HCT116 (cell line): ENCODE results near the gene SHC2.

Source experiments
- EZH2 ChIP-seq: fragments of 200-600 bp; sonication (generic); IDR thresholded peaks from 2 replicates; pipeline ENCODE4 v1.6.1; 2017; ENCODE audit warnings: antibody characterized with exemption, mixed run types
- EZH2phosphoT487 ChIP-seq: fragments of 200-600 bp; IDR thresholded peaks from 2 replicates; pipeline ENCODE4 v1.6.1; 2018; ENCODE audit warnings: antibody characterized with exemption, borderline replicate concordance
- POLR2A ChIP-seq: IDR thresholded peaks from 2 replicates; pipeline ENCODE4 v1.7.0; 2011; ENCODE audit warnings: borderline replicate concordance; ENCODE audit not compliant: insufficient read depth, insufficient read length; ENCODE audit errors: extremely low read depth
- POLR2AphosphoS5 ChIP-seq: IDR thresholded peaks from 2 replicates; pipeline ENCODE4 v1.6.1; 2011; ENCODE audit warnings: mild to moderate bottlenecking, low read depth, low read length, moderate library complexity
- RAD21 ChIP-seq: IDR thresholded peaks from 2 replicates; pipeline ENCODE4 v1.6.1; 2012; ENCODE audit warnings: low read depth, mild to moderate bottlenecking
- SIN3A ChIP-seq: IDR thresholded peaks from 2 replicates; pipeline ENCODE4 v1.6.1; 2012; ENCODE audit warnings: low read depth
- SP1 ChIP-seq: IDR thresholded peaks from 2 replicates; pipeline ENCODE4 v1.6.1; 2012; ENCODE audit warnings: low read depth
- TCF7L2 ChIP-seq: IDR thresholded peaks from 2 replicates; pipeline ENCODE4 v1.7.0; 2011; ENCODE audit warnings: borderline replicate concordance, inconsistent platforms; ENCODE audit not compliant: insufficient read depth, insufficient read length; ENCODE audit errors: extremely low read depth
- ZNF274 ChIP-seq: fragments of 200-500 bp; sonication (Bioruptor generic); IDR thresholded peaks from 2 replicates; pipeline ENCODE4 v1.6.1; 2014; ENCODE audit warnings: mild to moderate bottlenecking, low read depth, low read length, inconsistent platforms
- TF ChIP-seq, protein P1 (sequence below): IDR thresholded peaks from 2 replicates; pipeline ENCODE4 v1.6.1; 2012
- TF ChIP-seq, protein P2 (sequence below), 3 experiments: fragments of 200-600 bp in 1 of 3; sonication (generic) in 1 of 3; IDR thresholded peaks in 2 of 3; conservative IDR thresholded peaks in 1 of 3; 2 replicates each; pipeline ENCODE4 v1.5.1; 2012 to 2017; ENCODE audit warnings: low read depth in 2 of 3, low read length in 2 of 3, antibody characterized with exemption in 1 of 3, borderline replicate concordance in 1 of 3, control low read depth in 1 of 3, mild to moderate bottlenecking in 1 of 3, mixed read lengths in 1 of 3, mixed run types in 1 of 3, moderate library complexity in 1 of 3; ENCODE audit not compliant: insufficient read depth in 1 of 3

DNA sequence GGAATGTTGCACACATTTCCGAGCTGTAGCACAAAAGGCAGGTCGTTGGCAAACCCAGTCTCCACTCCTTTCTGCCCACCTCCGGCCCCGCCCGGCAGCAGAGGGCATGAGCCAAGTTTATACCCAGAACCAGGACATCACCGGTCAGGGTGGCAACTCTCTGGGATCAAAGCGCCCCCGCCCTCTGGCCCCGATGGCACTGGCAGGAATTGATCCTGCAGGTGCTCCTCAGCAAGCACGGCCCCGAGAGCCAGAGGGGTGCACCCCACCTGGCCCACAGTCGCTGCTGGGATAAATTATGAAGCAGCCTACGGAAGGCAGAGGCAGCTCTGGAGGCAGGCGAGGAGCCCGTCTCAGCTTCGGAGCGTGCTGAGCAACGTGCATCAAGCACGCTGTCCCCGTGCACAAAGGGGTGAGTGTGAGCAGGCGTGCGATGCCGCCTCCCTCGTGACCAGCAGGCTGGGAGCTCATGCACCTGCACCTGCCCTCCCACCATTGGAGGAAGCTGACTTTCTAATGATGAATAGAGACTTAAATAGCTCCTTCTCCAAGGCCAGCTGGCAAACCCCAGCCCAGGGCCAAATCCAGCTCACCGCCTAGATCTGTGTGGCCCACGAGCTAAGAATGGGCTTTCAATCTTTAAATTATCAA lies 25.7 kb downstream of the SHC2 start:
- TF ChIP-seq POLR2A (no peak), ZNF274 (no peak), SP1 (no peak), RAD21 (no peak), EZH2phosphoT487 (no peak), SIN3A (no peak), TCF7L2 (no peak), EZH2 (no peak), POLR2AphosphoS5 (no peak)
- TF ChIP-seq, protein P1, sequence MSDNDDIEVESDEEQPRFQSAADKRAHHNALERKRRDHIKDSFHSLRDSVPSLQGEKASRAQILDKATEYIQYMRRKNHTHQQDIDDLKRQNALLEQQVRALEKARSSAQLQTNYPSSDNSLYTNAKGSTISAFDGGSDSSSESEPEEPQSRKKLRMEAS: no peak
- TF ChIP-seq, protein P2, sequence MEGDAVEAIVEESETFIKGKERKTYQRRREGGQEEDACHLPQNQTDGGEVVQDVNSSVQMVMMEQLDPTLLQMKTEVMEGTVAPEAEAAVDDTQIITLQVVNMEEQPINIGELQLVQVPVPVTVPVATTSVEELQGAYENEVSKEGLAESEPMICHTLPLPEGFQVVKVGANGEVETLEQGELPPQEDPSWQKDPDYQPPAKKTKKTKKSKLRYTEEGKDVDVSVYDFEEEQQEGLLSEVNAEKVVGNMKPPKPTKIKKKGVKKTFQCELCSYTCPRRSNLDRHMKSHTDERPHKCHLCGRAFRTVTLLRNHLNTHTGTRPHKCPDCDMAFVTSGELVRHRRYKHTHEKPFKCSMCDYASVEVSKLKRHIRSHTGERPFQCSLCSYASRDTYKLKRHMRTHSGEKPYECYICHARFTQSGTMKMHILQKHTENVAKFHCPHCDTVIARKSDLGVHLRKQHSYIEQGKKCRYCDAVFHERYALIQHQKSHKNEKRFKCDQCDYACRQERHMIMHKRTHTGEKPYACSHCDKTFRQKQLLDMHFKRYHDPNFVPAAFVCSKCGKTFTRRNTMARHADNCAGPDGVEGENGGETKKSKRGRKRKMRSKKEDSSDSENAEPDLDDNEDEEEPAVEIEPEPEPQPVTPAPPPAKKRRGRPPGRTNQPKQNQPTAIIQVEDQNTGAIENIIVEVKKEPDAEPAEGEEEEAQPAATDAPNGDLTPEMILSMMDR (IDR thresholded peaks at IDR 0.05 in 2 of 3, conservative IDR thresholded peaks at IDR 0.05 in 1 of 3; ENCODE audit: borderline replicate concordance in 1 of 3, insufficient read depth in 1 of 3, low read depth in 2 of 3, low read length in 2 of 3): no peak
